Erythroblast (primary cell): ENCODE measurements around the gene DPEP3.

Experiments used
- GATA1 ChIP-seq: IDR thresholded peaks from 2 replicates; pipeline ENCODE4 v1.6.1; 2011; ENCODE audit warnings: low read depth, mild to moderate bottlenecking, control low read depth, low read length, moderate library complexity
- POLR2A ChIP-seq: IDR thresholded peaks from 2 replicates; pipeline ENCODE4 v1.6.1; 2011; ENCODE audit warnings: mild to moderate bottlenecking, low read length

DNA sequence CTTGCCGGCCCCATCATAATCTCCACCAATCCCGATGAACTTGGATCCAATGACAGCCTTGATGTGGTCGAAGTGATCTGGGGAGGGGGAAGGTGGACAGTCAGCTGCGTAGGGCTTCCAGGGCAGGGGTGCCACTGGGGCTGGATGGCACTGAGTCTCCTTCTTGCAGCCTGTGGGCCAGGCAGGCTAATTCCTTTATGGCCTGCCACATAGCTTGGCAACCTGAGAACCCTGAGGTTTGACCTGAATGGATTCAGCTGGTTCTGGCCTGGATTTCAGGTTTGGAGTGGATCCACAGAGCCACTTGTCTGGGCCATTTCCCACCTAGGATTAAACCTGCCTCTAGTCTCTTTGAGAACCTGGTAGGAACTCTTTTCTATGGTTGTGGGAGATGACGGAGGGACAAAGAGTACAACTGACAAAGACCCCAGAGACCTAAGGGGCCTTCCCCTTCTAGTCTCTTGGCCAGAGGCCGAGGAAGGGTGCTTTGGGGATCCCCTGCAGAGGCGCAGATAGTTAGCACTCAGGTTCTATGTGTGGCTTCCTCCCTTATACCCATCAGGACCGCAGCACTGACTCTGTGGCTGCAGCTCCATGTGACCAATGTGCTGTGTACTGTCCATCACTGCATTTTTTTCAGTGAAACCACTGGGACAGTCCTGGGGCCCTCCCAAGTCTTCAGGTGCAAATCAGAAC, 9.2 kb upstream of the DPEP3 start:
- TF ChIP-seq POLR2A (no peak), GATA1 (no peak)
